ENCODE measurements around the gene CEP152. TPM values are rescaled to one million over a fixed set of nuclear protein-coding genes. Genes with fewer than 3 reads are reported as not detected.

Gene CEP152
- total RNA-seq, 4 donors from 2014 or later, result 0.51 to 2.4 (median 1.4) TPM

GRCh38 chr15:48748535-48748934 lies 62.3 kb downstream of the CEP152 start:
- ATAC-seq, result no peak
- Histone ChIP-seq H3K4me3 (no peak overlapping the region), H3K27me3 (no peaks in the 10 kb centered on the region), H3K9me3 (no peaks in the 10 kb centered on the region), H3K4me1 (no peaks in the 10 kb centered on the region), H3K36me3 (no peaks in the 10 kb centered on the region), H3K27ac (no peak overlapping the region)
- intact Hi-C loops (cut with DNase I; ENCODE audit: low total_unique reads), result no loop called here
- no peak for DNase-seq
- in situ Hi-C loops (cut with MboI; ENCODE audit: low sequenced_read_pairs in 4 of 4), result no loop called here
- TF ChIP-seq CTCF (IDR thresholded peaks at IDR 0.05 in 4 of 5, conservative IDR thresholded peaks at IDR 0.05 in 1 of 5), result no peak
- no peak for TF ChIP-seq POLR2A (IDR thresholded peaks at IDR 0.05)

GRCh38 chr15:48733615-48734014 lies 77.3 kb downstream of the CEP152 start:
- H3K36me3 ChIP-seq, result no peaks in the 10 kb centered on the region
- ATAC-seq (no peak), DNase-seq (no peak)
- no peak for TF ChIP-seq POLR2A (IDR thresholded peaks at IDR 0.05)
- no peak for TF ChIP-seq CTCF (IDR thresholded peaks at IDR 0.05 in 4 of 5, conservative IDR thresholded peaks at IDR 0.05 in 1 of 5)
- intact Hi-C loops (cut with DNase I; ENCODE audit: low total_unique reads), result no loop called here
- no peaks in the 10 kb centered on the region for H3K27me3 ChIP-seq
- H3K27ac ChIP-seq, result no peak overlapping the region
- H3K4me3 ChIP-seq, result no peak overlapping the region
- in situ Hi-C loops (cut with MboI; ENCODE audit: low sequenced_read_pairs in 4 of 4), result no loop called here
- H3K9me3 ChIP-seq, result no peaks in the 10 kb centered on the region
- H3K4me1 ChIP-seq, result no peaks in the 10 kb centered on the region

- intact Hi-C loops (cut with DNase I; ENCODE audit: low total_unique reads), result no loop called here
Observed at GRCh38 chr15:48730506-48730905, 80.4 kb downstream of the CEP152 start.

GRCh38 chr15:48723969-48724368 lies 86.9 kb downstream of the CEP152 start:
- ATAC-seq (no peak), DNase-seq (no peak)
- Histone ChIP-seq H3K4me3 (no peak overlapping the region), H3K4me1 (no peaks in the 10 kb centered on the region), H3K9me3 (no peaks in the 10 kb centered on the region), H3K36me3 (no peaks in the 10 kb centered on the region), H3K27me3 (no peaks in the 10 kb centered on the region), H3K27ac (no peak overlapping the region)
- in situ Hi-C loops (cut with MboI; ENCODE audit: low sequenced_read_pairs in 4 of 4) (no loop called here), intact Hi-C loops (cut with DNase I; ENCODE audit: low total_unique reads) (no loop called here)
- TF ChIP-seq CTCF (IDR thresholded peaks at IDR 0.05 in 4 of 5, conservative IDR thresholded peaks at IDR 0.05 in 1 of 5) (no peak), POLR2A (IDR thresholded peaks at IDR 0.05) (no peak)

More at GRCh38 chr15:48730506-48730905, 80.4 kb downstream of the CEP152 start:
- Histone ChIP-seq H3K27me3 (no peaks in the 10 kb centered on the region), H3K36me3 (no peaks in the 10 kb centered on the region), H3K4me3 (no peak overlapping the region), H3K9me3 (no peaks in the 10 kb centered on the region), H3K27ac (no peak overlapping the region), H3K4me1 (no peaks in the 10 kb centered on the region)
- ATAC-seq (no peak), DNase-seq (no peak)
- in situ Hi-C loops (cut with MboI; ENCODE audit: low sequenced_read_pairs in 4 of 4), result no loop called here
- TF ChIP-seq CTCF (IDR thresholded peaks at IDR 0.05 in 4 of 5, conservative IDR thresholded peaks at IDR 0.05 in 1 of 5) (no peak), POLR2A (IDR thresholded peaks at IDR 0.05) (no peak)

Data from gastrocnemius medialis (tissue), 4 donors.